GM23338 (cell line): ENCODE results near the gene TGIF2. TPM values are rescaled to one million over a fixed set of nuclear protein-coding genes. Genes with fewer than 3 reads are reported as not detected.

Experiments used
- ATAC-seq: fragments of 200-7000 bp; cut with Tn5 transposase; 3 replicates; pipeline ENCODE4 v1.9.1; 2020
- DNase-seq: peaks from one replicate; pipeline ENCODE4 v3.0.0-alpha.2; 2015; ENCODE audit warnings: low spot score
- H2AFZ ChIP-seq: fragments of 200-600 bp; sonication (generic); 2 replicates; pipeline ENCODE4 v1.8.0; 2016; ENCODE audit warnings: antibody characterized with exemption, mild to moderate bottlenecking, moderate library complexity
- H3F3A ChIP-seq: fragments of 200-600 bp; sonication (generic); replicated peaks from 2 replicates; pipeline ENCODE4 v1.8.0; 2017; ENCODE audit warnings: antibody characterized with exemption, mixed run types, low read depth
- H3K27ac ChIP-seq: fragments of 200-600 bp; sonication (generic); 2 replicates; pipeline ENCODE4 v1.6.1; 2016; ENCODE audit warnings: low read depth
- H3K27me3 ChIP-seq: fragments of 200-600 bp; sonication (generic); 2 replicates; pipeline ENCODE4 v1.8.0; 2016; ENCODE audit warnings: mild to moderate bottlenecking, mixed run types, moderate library complexity; ENCODE audit not compliant: insufficient read depth
- H3K36me3 ChIP-seq: fragments of 200-600 bp; sonication (generic); 2 replicates; pipeline ENCODE4 v1.8.0; 2016; ENCODE audit warnings: mild to moderate bottlenecking; ENCODE audit not compliant: insufficient read depth
- H3K4me1 ChIP-seq: fragments of 200-600 bp; sonication (generic); 2 replicates; pipeline ENCODE4 v1.8.0; 2016; ENCODE audit warnings: mild to moderate bottlenecking, moderate library complexity; ENCODE audit not compliant: insufficient read depth
- H3K4me2 ChIP-seq: fragments of 200-600 bp; sonication (generic); 2 replicates; pipeline ENCODE4 v1.7.1; 2017; ENCODE audit warnings: mixed run types
- H3K4me3 ChIP-seq: fragments of 200-600 bp; sonication (generic); 2 replicates; pipeline ENCODE4 v1.6.1; 2016; ENCODE audit warnings: mixed run types
- H3K79me2 ChIP-seq: fragments of 200-600 bp; sonication (generic); replicated peaks from 2 replicates; pipeline ENCODE4 v1.8.0; 2017; ENCODE audit warnings: mild to moderate bottlenecking; ENCODE audit not compliant: insufficient read depth
- H3K9me2 ChIP-seq: fragments of 200-600 bp; sonication (generic); 2 replicates; pipeline ENCODE4 v1.8.0; 2017; ENCODE audit not compliant: insufficient read depth
- H4K20me1 ChIP-seq: fragments of 200-600 bp; sonication (generic); replicated peaks from 2 replicates; pipeline ENCODE4 v1.8.0; 2017; ENCODE audit warnings: mild to moderate bottlenecking; ENCODE audit not compliant: insufficient read depth
- H3K27ac Mint-ChIP-seq: 2 replicates; pipeline ENCODE4 v1.8.0; 2020; ENCODE audit warnings: inconsistent platforms, mild to moderate bottlenecking, moderate library complexity, mixed read lengths
- H3K27me3 Mint-ChIP-seq: 3 replicates; pipeline ENCODE4 v1.8.0; 2022; ENCODE audit warnings: low read depth, mild to moderate bottlenecking, moderate library complexity, mixed read lengths, inconsistent platforms; ENCODE audit not compliant: insufficient read depth, poor library complexity
- H3K36me3 Mint-ChIP-seq: 3 replicates; pipeline ENCODE4 v1.8.0; 2021; ENCODE audit warnings: low read depth, mild to moderate bottlenecking, inconsistent platforms, moderate library complexity, mixed read lengths
- H3K4me1 Mint-ChIP-seq: 3 replicates; pipeline ENCODE4 v1.8.0; 2020; ENCODE audit warnings: mild to moderate bottlenecking, inconsistent platforms, mixed read lengths
- H3K4me3 Mint-ChIP-seq: 3 replicates; pipeline ENCODE4 v1.8.0; 2021; ENCODE audit warnings: moderate library complexity, mild to moderate bottlenecking, inconsistent platforms, mixed read lengths
- H3K9me3 Mint-ChIP-seq: 3 replicates; pipeline ENCODE4 v1.8.0; 2020; ENCODE audit warnings: moderate library complexity, mild to moderate bottlenecking, inconsistent platforms, mixed read lengths
- CREB1 ChIP-seq: fragments of 250-450 bp; sonication (Bioruptor Pico); IDR thresholded peaks from 2 replicates; pipeline ENCODE4 v1.5.0; 2020; ENCODE audit warnings: low read depth, mild to moderate bottlenecking, moderate library complexity
- EZH2 ChIP-seq: fragments of 200-600 bp; sonication (generic); IDR thresholded peaks from one replicate; pipeline ENCODE4 v1.8.0; 2017; ENCODE audit warnings: antibody characterized with exemption, mild to moderate bottlenecking, low read depth; ENCODE audit not compliant: unreplicated experiment
- EZH2phosphoT487 ChIP-seq: fragments of 200-600 bp; sonication (generic); IDR thresholded peaks from one replicate; pipeline ENCODE4 v1.8.1; 2018; ENCODE audit warnings: antibody characterized with exemption; ENCODE audit not compliant: unreplicated experiment
- JUNB ChIP-seq: IDR thresholded peaks from one replicate; pipeline ENCODE4 v1.6.1; 2016; ENCODE audit warnings: antibody characterized with exemption; ENCODE audit not compliant: unreplicated experiment
- NANOG ChIP-seq: IDR thresholded peaks from 2 replicates; pipeline ENCODE4 v1.6.1; 2016; ENCODE audit warnings: antibody characterized with exemption, borderline replicate concordance
- POLR2AphosphoS5 ChIP-seq: IDR thresholded peaks from 2 replicates; pipeline ENCODE4 v1.6.1; 2016; ENCODE audit warnings: antibody characterized with exemption, low read depth
- STAT1 ChIP-seq: IDR thresholded peaks from one replicate; pipeline ENCODE4 v1.6.1; 2016; ENCODE audit warnings: antibody characterized with exemption; ENCODE audit not compliant: unreplicated experiment
- ZNF114 ChIP-seq: fragments of 250-450 bp; sonication (Bioruptor Pico); IDR thresholded peaks from 2 replicates; pipeline ENCODE4 v1.5.0; 2020; ENCODE audit warnings: mild to moderate bottlenecking, moderate library complexity
- polyA plus RNA-seq: library from polyadenylated mRNA; unstranded; fragments of >200 nt; fragmentation: Nextera tagmentation; extraction: Ambion mirVana; gene quantifications from 2 replicates; pipeline ENCODE4 v1.2.1, GENCODE V29; 2016
- total RNA-seq: library from RNA; depleted of rRNA; stranded (reverse); fragments of >200 nt; shearing (Covaris generic); gene quantifications from 2 replicates; pipeline ENCODE4 v1.2.3, GENCODE V29; 2014
- TF ChIP-seq, protein P1 (sequence below): fragments of 250-450 bp; sonication (Bioruptor Pico); IDR thresholded peaks from 2 replicates; pipeline ENCODE4 v1.5.0; 2020; ENCODE audit warnings: mild to moderate bottlenecking, moderate library complexity

Gene TGIF2
- total and polyA plus RNA-seq, 2 experiments from 2014 or later: 47.6 to 63.2 TPM

DNA sequence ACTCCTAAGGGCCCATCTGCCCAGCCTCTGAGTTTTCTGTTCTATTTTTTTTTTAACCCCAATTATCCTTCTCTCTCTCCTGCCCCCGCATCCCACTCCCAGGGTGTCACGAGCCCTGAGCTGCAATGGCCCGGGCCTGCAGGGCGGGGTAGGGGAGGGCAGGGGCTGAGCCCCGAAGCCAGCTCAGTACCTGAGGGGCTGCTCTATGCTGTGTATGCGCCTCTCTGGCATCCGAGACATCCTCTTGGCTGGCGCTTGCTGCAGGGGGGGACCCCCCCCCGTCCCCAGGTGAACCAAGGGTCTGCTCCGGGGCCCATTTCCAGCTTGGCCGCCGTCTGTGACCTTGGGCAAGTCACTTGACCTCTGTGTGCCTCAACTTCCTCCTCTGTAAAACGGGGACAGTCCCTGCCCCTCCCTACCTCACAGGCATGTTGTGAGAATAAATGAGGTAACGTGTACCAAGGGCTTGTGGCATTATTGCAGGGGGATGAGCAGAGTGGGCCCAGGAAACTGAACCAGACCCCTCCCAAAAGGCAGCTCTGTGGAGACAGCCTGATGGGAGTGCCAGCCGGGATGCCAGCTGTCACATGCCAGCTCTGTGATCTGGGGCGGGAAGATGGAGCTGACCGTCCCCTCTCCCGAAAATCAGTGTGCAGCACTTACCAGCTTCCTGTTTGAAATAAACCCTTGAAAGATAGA is 45.1 kb upstream of the TGIF2 start:
- no peak for TF ChIP-seq EZH2
- TF ChIP-seq CREB1 (CRISPR knock-in tag): no peak
- TF ChIP-seq EZH2phosphoT487: no peak
- no peak for TF ChIP-seq POLR2AphosphoS5
- no peak for TF ChIP-seq NANOG
- TF ChIP-seq, protein P1, sequence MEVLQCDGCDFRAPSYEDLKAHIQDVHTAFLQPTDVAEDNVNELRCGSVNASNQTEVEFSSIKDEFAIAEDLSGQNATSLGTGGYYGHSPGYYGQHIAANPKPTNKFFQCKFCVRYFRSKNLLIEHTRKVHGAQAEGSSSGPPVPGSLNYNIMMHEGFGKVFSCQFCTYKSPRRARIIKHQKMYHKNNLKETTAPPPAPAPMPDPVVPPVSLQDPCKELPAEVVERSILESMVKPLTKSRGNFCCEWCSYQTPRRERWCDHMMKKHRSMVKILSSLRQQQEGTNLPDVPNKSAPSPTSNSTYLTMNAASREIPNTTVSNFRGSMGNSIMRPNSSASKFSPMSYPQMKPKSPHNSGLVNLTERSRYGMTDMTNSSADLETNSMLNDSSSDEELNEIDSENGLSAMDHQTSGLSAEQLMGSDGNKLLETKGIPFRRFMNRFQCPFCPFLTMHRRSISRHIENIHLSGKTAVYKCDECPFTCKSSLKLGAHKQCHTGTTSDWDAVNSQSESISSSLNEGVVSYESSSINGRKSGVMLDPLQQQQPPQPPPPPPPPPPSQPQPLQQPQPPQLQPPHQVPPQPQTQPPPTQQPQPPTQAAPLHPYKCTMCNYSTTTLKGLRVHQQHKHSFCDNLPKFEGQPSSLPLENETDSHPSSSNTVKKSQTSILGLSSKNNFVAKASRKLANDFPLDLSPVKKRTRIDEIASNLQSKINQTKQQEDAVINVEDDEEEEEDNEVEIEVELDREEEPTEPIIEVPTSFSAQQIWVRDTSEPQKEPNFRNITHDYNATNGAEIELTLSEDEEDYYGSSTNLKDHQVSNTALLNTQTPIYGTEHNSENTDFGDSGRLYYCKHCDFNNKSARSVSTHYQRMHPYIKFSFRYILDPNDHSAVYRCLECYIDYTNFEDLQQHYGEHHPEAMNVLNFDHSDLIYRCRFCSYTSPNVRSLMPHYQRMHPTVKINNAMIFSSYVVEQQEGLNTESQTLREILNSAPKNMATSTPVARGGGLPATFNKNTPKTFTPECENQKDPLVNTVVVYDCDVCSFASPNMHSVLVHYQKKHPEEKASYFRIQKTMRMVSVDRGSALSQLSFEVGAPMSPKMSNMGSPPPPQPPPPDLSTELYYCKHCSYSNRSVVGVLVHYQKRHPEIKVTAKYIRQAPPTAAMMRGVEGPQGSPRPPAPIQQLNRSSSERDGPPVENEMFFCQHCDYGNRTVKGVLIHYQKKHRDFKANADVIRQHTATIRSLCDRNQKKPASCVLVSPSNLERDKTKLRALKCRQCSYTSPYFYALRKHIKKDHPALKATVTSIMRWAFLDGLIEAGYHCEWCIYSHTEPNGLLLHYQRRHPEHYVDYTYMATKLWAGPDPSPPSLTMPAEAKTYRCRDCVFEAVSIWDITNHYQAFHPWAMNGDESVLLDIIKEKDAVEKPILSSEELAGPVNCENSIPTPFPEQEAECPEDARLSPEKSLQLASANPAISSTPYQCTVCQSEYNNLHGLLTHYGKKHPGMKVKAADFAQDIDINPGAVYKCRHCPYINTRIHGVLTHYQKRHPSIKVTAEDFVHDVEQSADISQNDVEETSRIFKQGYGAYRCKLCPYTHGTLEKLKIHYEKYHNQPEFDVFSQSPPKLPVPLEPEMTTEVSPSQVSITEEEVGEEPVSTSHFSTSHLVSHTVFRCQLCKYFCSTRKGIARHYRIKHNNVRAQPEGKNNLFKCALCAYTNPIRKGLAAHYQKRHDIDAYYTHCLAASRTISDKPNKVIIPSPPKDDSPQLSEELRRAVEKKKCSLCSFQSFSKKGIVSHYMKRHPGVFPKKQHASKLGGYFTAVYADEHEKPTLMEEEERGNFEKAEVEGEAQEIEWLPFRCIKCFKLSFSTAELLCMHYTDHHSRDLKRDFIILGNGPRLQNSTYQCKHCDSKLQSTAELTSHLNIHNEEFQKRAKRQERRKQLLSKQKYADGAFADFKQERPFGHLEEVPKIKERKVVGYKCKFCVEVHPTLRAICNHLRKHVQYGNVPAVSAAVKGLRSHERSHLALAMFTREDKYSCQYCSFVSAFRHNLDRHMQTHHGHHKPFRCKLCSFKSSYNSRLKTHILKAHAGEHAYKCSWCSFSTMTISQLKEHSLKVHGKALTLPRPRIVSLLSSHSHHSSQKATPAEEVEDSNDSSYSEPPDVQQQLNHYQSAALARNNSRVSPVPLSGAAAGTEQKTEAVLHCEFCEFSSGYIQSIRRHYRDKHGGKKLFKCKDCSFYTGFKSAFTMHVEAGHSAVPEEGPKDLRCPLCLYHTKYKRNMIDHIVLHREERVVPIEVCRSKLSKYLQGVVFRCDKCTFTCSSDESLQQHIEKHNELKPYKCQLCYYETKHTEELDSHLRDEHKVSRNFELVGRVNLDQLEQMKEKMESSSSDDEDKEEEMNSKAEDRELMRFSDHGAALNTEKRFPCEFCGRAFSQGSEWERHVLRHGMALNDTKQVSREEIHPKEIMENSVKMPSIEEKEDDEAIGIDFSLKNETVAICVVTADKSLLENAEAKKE (CRISPR knock-in tag): no peak
- TF ChIP-seq JUNB: no peak
- no peak for TF ChIP-seq ZNF114 (CRISPR knock-in tag)
- no peak for TF ChIP-seq STAT1
- Mint-ChIP-seq H3K9me3 (no peaks in the 10 kb centered on the region), H3K27ac (no peak overlapping the region), H3K27me3 (no peaks in the 10 kb centered on the region), H3K36me3 (peaks cover 32% of the 10 kb centered on the region), H3K4me3 (no peak overlapping the region), H3K4me1 (no peaks in the 10 kb centered on the region)
- Histone ChIP-seq H3K79me2 (no peaks in the 10 kb centered on the region), H3K4me2 (no peak overlapping the region), H3K27ac (no peak overlapping the region), H3K27me3 (no peaks in the 10 kb centered on the region), H3F3A (0 out of 2 replicates have a peak, but pooled peaks cover 8% of the 10 kb centered on the region), H4K20me1 (peaks cover 7% of the 10 kb centered on the region; the same call in 1 of the 2 replicates), H2AFZ (no peak overlapping the region), H3K9me2 (no peaks in the 10 kb centered on the region), H3K36me3 (peaks cover 12% of the 10 kb centered on the region), H3K4me1 (no peaks in the 10 kb centered on the region), H3K4me3 (no peak overlapping the region)
- ATAC-seq (no peak; the same call in 2 of the 3 replicates), DNase-seq (no peak)
